IPS-NIHi7 (cell line): ENCODE results near the gene KY.
"Not testable (repeated sequence)": the region's sequence is repeated elsewhere in the genome, so short reads cannot be mapped to it uniquely, and the experiment has no call there.

Source experiments
- DNase-seq: peaks from one replicate; pipeline ENCODE4 v3.0.0; 2012; ENCODE audit warnings: mixed read lengths; ENCODE audit errors: extremely low spot score

Gene KY

DNA sequence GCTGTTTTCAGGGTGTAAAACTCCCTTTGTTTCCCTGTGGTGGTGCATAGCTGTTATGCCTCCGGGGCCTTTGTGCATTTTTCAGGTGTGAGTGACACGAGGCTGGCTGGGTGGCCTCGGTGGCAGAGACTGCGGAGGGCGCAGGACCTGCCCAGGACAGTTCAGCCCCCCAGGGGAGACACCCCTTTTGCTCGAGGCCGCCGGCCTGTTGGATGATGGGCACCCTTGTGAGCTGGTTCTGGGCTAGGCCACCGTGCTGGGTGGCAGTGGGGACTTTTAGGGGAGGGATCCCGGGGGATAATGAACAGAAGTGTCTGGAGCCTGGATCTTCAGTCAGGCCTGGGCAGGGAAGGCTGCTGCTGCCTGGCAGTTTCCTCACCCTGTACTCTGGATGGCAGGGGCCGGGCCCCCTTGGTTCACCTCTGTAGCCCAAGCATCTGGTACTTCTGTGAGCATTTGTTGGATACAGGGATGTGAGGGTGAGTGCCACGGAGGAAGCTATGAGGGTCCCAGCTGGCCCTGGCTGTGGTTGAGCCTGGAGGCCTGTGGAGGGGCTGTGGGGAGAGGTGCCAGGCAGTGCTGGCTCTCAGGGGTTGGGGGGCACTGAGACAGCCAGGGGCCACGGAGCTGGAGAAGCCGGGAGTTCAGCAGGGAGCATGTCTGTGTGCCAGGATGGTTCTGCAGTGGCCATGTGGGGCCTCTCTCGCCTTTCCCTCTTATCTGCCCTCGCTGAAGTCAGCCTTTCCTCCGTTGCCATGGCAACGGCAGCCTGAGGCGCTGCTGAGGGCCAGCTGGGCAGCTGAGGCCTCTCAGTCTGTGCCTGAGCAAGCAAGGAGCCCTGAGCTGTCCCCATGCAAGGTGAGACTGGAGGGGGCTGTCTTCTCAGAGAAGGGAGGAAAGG lies 49.0 kb downstream of the KY start:
- DNase-seq, result peak; percentile 94

- peak; percentile 92 for DNase-seq
Measured at GRCh38 chr3:134600685-134601463, 49.9 kb downstream of the KY start.

- no peak for DNase-seq
Measured at GRCh38 chr3:134600206-134600605, 50.6 kb downstream of the KY start.

GRCh38 chr3:134598763-134599545 lies 51.9 kb downstream of the KY start:
- DNase-seq, result no peak

DNA sequence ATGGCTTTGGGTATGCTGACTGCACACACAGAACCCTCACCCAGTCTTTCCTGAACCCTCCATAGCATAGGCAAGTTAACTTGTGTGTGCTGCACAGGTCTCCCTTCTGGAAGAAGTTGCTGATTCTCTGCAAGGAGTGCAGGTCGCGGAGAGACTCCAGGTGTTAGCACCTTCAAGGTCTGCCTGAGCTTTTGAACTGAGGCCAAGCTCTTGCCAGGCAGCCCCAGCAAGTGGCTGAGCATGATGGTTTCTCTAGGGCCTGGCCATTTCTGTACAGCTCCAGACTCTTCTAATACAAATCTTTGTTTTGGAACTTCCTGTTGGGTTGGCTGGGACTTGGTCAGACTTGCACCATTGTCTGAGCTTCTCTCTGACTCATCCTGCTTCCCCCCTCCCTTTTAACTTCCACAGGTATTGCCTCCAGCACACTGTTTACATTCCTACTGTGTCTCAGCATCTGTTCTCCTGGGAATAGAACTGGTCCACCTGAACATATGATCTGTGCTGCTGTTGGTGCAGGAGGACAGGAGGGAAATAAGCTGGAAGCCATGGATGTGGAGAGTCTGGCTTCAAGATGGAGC lies 53.3 kb downstream of the KY start:
- no peak for DNase-seq

DNA sequence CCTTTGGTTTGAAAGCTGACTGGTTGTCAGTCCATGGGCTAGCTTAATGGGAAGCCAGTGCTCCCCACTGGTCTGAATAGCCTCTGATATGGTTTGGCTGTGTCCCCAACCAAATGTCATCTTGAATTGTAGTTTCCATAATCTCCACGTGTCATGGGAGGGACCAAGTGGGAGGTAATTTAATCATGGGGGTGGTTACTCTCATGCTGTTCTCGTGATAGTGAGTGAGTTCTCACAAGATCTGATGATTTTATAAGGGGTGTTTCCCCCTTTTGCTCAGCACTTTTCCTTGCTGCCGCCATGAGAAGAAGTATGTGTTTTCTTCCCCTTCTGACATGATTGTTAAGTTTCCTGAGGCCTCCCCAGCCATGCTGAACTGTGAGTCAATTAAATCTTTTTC lies 55.8 kb downstream of the KY start:
- DNase-seq, result not testable (repeated sequence)

GRCh38 chr3:134594331-134594741 lies 56.5 kb downstream of the KY start:
- DNase-seq, result no peak

- DNase-seq, result no peak
Measured at GRCh38 chr3:134592806-134593205, 58.0 kb downstream of the KY start.

GRCh38 chr3:134590766-134591165 lies 60.1 kb downstream of the KY start:
- no peak for DNase-seq

DNA sequence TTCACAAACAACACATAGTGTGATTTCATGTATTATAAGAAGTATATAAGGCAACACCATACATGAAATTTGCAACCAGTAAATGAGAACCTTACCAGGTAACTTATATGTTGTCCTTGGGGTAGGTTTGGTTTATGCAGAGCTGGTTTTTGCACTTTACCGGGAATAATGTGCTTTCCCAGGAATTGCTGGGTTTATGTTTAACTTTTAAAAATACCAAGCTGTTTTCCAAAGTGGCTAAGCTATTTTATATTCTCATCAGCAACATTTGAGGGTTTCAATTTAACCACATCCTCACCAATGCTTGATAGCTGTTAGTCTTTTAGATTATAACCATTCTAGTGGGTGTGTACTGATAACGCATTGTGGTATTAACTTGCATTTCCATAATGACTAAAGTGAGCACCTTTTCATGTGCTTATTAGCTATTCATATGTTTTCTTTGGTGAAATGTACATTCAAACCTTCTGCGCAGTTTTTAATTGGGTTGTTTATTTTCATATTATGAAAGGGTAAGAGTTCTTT lies 71.6 kb downstream of the KY start:
- DNase-seq, result no peak

GRCh38 chr3:134576831-134577230 lies 74.0 kb downstream of the KY start:
- DNase-seq, result no peak

- DNase-seq, result no peak
Measured at GRCh38 chr3:134576426-134576825, 74.4 kb downstream of the KY start.

DNA sequence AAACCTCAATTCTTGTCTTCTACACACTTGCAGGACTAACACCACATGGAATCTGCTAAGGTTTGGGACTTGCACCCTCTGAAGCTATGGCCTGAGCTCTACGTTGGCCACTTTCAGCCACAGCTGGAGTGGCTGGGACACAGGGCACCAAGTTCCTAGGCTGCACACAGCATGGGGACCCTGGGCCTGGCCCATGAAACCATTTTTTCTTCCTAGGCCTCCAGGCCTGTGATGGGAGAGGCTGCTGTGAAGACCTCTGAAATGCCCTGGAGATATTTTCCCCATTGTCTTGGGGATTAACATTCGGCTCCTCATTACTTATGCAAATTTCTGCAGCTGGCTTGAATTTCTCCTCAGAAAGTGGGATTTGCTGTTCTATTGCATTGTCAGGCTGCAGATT lies 80.9 kb downstream of the KY start:
- DNase-seq, result not testable (repeated sequence)

GRCh38 chr3:134568790-134569189 lies 82.0 kb downstream of the KY start:
- no peak for DNase-seq

- DNase-seq, result no peak
Measured at GRCh38 chr3:134567605-134568004, 83.2 kb downstream of the KY start.

DNA sequence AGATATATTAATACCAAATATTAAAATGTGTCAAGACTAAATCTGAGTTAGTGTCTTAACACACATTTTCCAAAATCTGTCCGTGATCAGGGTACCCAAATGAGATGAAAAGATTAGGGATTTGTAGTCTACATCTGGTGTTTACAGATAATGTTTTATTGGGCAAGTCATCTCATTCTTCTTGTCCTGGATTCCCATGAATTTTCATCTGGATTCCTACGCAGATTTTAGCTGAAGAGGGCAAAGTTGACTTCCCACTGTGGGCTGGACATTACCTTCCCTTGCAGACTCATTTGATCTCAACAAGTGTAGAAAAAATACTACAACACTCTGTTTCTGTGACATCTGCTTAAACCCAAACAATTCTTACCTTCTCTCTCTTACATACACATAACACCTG lies 85.8 kb downstream of the KY start:
- DNase-seq, result no peak

DNA sequence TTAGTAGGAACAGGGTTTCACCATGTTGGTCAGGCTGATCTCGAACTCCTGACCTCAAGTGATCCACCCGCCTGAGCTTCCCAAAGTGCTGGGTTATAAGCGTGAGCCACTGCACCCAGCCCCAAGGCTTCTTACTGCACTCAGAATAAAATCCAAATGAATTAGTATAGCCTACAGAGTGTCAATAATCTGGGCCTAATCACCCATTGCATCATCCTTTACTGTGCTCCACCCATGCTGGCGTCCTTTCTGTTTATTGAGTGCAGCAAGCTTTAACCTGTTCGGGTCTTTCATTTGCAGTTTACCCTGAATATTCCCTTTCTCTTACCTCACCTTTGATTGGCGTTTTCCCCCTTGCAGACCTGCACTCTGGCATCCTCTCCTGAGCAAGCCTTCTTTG lies 87.2 kb downstream of the KY start:
- no peak for DNase-seq

DNA sequence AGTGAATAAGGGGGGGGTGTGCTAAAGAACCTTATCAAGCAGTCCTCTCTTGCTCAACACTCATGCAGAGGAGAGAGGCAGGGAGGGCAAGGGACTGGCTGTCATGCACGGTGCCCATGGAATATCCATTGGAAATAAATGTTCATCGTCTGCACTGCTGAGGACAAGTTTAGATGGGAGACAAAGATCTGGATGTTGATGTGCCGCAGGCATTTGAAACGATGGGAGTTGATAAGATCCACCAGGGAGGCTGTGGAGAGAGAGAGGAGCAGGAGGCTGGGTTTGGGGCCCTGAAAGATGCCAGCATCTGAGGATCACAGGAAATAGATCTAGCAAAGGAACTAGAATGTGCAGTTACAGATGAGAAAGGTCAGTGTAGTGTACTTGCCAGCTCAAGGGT lies 88.8 kb downstream of the KY start:
- no peak for DNase-seq

- no peak for DNase-seq
Measured at GRCh38 chr3:134559591-134559990, 91.2 kb downstream of the KY start.
